Gastrocnemius medialis (tissue), 4 donors: Measurements from ENCODE around the gene ZBTB43. TPM values are rescaled to one million over a fixed set of nuclear protein-coding genes. Genes with fewer than 3 reads are reported as not detected.

ENCODE experiments used
- ATAC-seq, 2 donors: fragments of 150-250 bp; one replicate each; pipeline ENCODE4 v1.9.1; 2016
- DNase-seq, 2 donors: peaks; one replicate each; pipeline ENCODE4 v3.0.0-alpha.2; 2019
- H3K27ac ChIP-seq, 4 donors: fragments of 200-600 bp; sonication (generic); 1 replicate in 1 of 4; 2 replicates in 3 of 4; pipeline ENCODE4 v1.5.1; 2016 to 2018; ENCODE audit warnings: mild to moderate bottlenecking in 2 of 4, moderate library complexity in 1 of 4
- H3K27me3 ChIP-seq, 3 donors: fragments of 200-600 bp; sonication (generic) in 2 of 3; 1 replicate in 1 of 3; 2 replicates in 2 of 3; pipeline versions ENCODE4 v1.5.1 to v1.6.0; 2016 to 2019; ENCODE audit warnings: mild to moderate bottlenecking in 1 of 3, moderate library complexity in 1 of 3
- H3K36me3 ChIP-seq, 2 donors: fragments of 200-600 bp; sonication (generic) in 1 of 2; one replicate each; pipeline ENCODE4 v1.5.1; 2017 to 2018
- H3K4me1 ChIP-seq, 2 donors: fragments of 200-600 bp; sonication (generic) in 1 of 2; one replicate each; pipeline ENCODE4 v1.5.1; 2016 to 2017; ENCODE audit warnings: mild to moderate bottlenecking in 2 of 2
- H3K4me3 ChIP-seq, 4 donors: fragments of 200-600 bp; sonication (generic) in 3 of 4; 1 replicate in 1 of 4; 2 replicates in 3 of 4; pipeline ENCODE4 v1.5.1; 2016 to 2019; ENCODE audit warnings: mild to moderate bottlenecking in 2 of 4
- H3K9me3 ChIP-seq, 3 donors: fragments of 200-600 bp; sonication (generic) in 2 of 3; 1 replicate in 1 of 3; 2 replicates in 2 of 3; pipeline ENCODE4 v1.5.1; 2016 to 2019
- POLR2A ChIP-seq, 2 donors: fragments of 450-650 bp; IDR thresholded peaks; one replicate each; pipeline ENCODE4 v1.6.1; 2017; ENCODE audit warnings: antibody characterized with exemption in 2 of 2, mild to moderate bottlenecking in 2 of 2, moderate library complexity in 2 of 2
- in situ Hi-C, 4 donors: fragments of 200-750 bp; cut with MboI; loops; one replicate each; pipeline versions ENCODE4 v1.15.0 to v1.8.0; 2017; ENCODE audit warnings: low sequenced_read_pairs in 4 of 4
- intact Hi-C: fragments of 100-400 bp; cut with DNase I; formaldehyde crosslinking; loops from one replicate; pipeline ENCODE4 v1.15.1; 2023; ENCODE audit warnings: low total_unique reads
- total RNA-seq, 4 donors: library from RNA; depleted of rRNA; stranded (reverse); fragments of >200 nt; gene quantifications; one replicate each; pipeline versions ENCODE4 v1.1.0 to v1.2.3, GENCODE V29; 2016
- TF ChIP-seq, protein P1 (sequence below), 5 experiments: fragments of 450-650 bp in 3 of 5; fragments of 200-600 bp in 2 of 5; sonication (generic) in 2 of 5; IDR thresholded peaks in 4 of 5; conservative IDR thresholded peaks in 1 of 5; 1 replicate in 4 of 5; 2 replicates in 1 of 5; pipeline ENCODE4 v1.5.1; 2016 to 2019; ENCODE audit warnings: antibody characterized with exemption in 5 of 5, mild to moderate bottlenecking in 3 of 5, moderate library complexity in 3 of 5

The ZBTB43 gene
- total RNA-seq, 4 donors from 2014 or later = 44.9 to 65.2 (median 60.0) TPM

DNA sequence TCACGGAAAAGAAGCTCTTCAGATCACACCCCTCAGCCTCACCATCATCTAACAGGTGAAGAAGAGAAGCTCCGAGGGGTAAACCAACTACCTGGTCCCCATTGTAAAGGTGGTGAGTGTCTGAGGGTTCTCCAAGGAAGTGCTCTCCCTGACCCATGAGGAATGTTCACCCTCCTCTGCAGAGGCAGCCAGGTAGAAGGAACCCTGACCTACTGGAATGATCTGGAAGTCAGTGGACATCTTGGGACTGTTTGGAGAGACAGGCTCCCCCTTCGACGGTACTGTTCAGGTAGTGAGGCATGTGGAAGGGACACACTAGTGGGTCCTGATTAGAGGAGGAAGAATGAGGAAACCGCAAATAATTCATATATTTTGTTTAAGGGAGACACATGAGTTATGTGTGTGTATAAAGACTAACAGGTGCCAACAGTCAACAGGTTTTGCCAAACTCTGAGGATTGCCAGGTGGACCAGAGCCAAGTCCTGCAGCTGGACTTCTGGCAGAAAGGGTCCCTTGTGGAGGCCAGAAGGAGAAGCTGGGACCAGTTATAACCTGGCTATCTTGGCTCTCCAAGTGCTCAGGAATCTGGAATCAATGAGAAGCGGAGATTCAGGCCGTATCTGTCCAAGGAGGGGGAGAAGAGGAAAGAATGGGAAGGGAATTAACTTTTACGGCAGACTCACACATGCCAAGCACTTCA lies 52.6 kb downstream of the ZBTB43 start:
- no peak for DNase-seq
- Histone ChIP-seq H3K4me3 (no peak overlapping the region), H3K4me1 (peaks cover 16 to 17% of the 10 kb centered on the region in 2 donors), H3K27ac (no peak overlapping the region), H3K27me3 (no peaks in the 10 kb centered on the region), H3K36me3 (no peaks in the 10 kb centered on the region), H3K9me3 (no peaks in the 10 kb centered on the region)
- no peak for ATAC-seq
- intact Hi-C loops = no loop called here
- in situ Hi-C loops = no loop called here
- TF ChIP-seq, protein P1, sequence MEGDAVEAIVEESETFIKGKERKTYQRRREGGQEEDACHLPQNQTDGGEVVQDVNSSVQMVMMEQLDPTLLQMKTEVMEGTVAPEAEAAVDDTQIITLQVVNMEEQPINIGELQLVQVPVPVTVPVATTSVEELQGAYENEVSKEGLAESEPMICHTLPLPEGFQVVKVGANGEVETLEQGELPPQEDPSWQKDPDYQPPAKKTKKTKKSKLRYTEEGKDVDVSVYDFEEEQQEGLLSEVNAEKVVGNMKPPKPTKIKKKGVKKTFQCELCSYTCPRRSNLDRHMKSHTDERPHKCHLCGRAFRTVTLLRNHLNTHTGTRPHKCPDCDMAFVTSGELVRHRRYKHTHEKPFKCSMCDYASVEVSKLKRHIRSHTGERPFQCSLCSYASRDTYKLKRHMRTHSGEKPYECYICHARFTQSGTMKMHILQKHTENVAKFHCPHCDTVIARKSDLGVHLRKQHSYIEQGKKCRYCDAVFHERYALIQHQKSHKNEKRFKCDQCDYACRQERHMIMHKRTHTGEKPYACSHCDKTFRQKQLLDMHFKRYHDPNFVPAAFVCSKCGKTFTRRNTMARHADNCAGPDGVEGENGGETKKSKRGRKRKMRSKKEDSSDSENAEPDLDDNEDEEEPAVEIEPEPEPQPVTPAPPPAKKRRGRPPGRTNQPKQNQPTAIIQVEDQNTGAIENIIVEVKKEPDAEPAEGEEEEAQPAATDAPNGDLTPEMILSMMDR (IDR thresholded peaks at IDR 0.05 in 4 of 5, conservative IDR thresholded peaks at IDR 0.05 in 1 of 5) = no peak
- TF ChIP-seq POLR2A (IDR thresholded peaks at IDR 0.05) = no peak

DNA sequence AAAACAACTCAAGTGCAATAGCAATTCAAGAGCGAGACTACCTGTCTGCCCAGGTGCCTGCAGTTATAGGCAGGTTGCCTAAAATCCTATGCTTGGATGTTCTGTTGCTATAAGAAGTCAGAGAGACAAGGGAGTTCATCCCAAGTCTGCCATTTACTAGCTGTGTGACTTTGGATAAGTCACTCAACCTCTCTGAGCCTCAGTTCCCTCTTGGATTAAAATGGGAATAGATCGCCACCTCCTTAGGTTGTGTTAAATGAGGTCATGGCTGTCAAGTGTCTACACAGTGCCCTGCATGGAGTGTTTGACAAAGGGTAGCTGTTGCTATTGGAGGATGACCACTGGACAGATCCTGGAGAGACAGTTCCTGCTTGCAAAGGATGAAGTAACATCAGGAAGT lies 54.3 kb downstream of the ZBTB43 start:
- no peak overlapping the region for H3K4me3 ChIP-seq
- DNase-seq = no peak
- H3K36me3 ChIP-seq = no peaks in the 10 kb centered on the region
- H3K27me3 ChIP-seq = no peaks in the 10 kb centered on the region
- H3K27ac ChIP-seq = no peak overlapping the region
- no peak for ATAC-seq
- TF ChIP-seq, protein P1 (IDR thresholded peaks at IDR 0.05 in 4 of 5, conservative IDR thresholded peaks at IDR 0.05 in 1 of 5) = no peak
- TF ChIP-seq POLR2A (IDR thresholded peaks at IDR 0.05) = no peak
- in situ Hi-C loops = no loop called here
- H3K4me1 ChIP-seq = peaks cover 29 to 34% of the 10 kb centered on the region in 2 donors
- no peaks in the 10 kb centered on the region for H3K9me3 ChIP-seq
- intact Hi-C loops = no loop called here

DNA sequence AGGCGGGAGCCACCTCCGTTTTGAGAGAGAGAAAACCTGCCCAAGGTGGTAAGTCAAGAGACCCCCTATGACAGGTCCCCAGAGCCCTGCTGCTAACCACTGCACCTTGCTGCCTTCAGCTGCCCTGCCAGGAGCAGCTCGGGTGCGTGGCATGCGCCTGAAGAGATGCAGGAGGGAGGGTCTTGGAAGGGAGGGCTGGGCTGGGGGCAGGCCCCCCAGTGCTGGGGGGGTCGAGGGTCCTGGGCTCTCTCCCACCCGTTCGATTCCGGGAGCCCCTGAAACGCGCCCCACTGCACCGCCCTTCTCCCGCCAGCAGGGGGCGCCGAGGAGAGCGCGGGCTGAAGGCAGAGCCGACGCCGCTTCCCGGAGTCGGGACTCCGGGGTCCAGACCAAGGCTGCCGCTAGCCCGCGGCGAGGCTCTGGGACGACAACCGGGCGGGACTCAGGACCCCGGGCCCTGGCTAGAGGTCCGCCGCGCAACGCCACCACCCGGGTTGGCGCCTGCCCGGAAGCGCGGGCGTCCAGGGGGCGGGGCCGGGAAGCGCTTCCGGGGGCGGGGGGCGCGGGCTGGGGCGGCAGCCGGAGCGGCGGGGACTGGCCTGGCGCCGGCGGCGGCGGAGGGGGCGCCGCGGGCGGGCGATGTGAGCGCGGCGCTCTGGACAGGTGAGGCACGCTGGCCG lies 55.4 kb downstream of the ZBTB43 start, which contains the start of gene ZBTB34:
ZBTB34 (plus strand) TSS at position 563 of the 680 bp plus-strand sequence. CDS start 18,761 bp downstream, outside the sequence.
- intact Hi-C loops (loop anchor here (2.0 to 5.0 kb wide), 2 partner anchors 53 to 55 kb away; partner anchors contain the start of genes RALGPS1 and ZBTB43), in situ Hi-C loops (no loop called here)
- TF ChIP-seq, protein P1 (IDR thresholded peaks at IDR 0.05 in 4 of 5, conservative IDR thresholded peaks at IDR 0.05 in 1 of 5) = peak; percentile 99 to 100 (median 100)
- TF ChIP-seq POLR2A (IDR thresholded peaks at IDR 0.05) = no peak
- Histone ChIP-seq H3K9me3 (no peaks in the 10 kb centered on the region), H3K27me3 (no peaks in the 10 kb centered on the region), H3K27ac (peak within 1 kb of the TSS; percentile 95 to 98 (median 98)), H3K4me1 (peaks cover 40 to 44% of the 10 kb centered on the region in 2 donors), H3K4me3 (peak within 1 kb of the TSS; percentile 87 to 95 (median 90)), H3K36me3 (no peaks in the 10 kb centered on the region)
- DNase-seq = peak; percentile 40 to 54
- ATAC-seq = peak; percentile 72 to 83

DNA sequence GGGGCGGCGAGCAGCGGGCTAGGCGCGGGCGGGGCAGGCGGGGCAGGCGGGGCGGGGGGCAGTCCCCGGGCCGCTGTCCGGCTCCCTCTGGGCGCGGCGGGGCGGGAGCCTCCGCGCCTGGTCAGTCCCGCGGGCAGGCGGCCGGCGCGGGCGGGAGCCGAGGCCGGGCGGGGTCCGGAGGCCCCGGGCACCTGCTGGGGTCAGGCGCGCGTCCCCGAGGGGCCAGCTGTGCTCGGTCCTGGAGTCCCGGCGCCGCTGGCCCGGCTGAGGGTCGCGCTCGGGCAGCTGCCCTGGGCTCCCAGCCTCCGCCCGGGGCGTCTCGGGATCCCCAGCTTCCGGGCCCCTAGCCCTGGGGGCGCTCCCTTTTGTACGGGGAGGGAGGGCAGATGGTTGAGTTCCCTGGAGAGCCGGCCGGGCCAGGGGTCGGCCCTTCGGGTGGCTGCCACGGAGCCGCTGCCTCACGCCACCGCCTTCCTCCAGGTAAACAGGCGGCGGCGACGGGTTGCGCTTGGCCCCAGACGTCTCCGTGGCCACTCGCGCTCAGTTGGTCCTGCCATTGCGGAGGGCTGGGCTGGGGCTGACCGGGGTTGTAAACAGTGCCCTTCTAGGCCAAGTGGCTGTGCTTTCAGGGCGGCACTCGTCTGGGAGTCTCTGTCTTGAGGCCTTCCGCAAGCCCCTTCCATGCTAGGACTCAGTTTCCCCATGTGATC lies 56.1 kb downstream of the ZBTB43 start:
- peak; percentile 54 to 76 for TF ChIP-seq POLR2A (IDR thresholded peaks at IDR 0.05)
- TF ChIP-seq, protein P1 (IDR thresholded peaks at IDR 0.05 in 4 of 5, conservative IDR thresholded peaks at IDR 0.05 in 1 of 5) = no peak
- DNase-seq (peak in 1 of 2 donors; percentile 50), ATAC-seq (peak; percentile 49 to 71)
- Histone ChIP-seq H3K4me3 (peak overlapping the region; percentile 87 to 95 (median 90)), H3K4me1 (peaks cover 47 to 50% of the 10 kb centered on the region in 2 donors), H3K27me3 (no peaks in the 10 kb centered on the region), H3K27ac (peak overlapping the region; percentile 95 to 98 (median 97)), H3K9me3 (no peaks in the 10 kb centered on the region), H3K36me3 (no peaks in the 10 kb centered on the region)
- in situ Hi-C loops (no loop called here), intact Hi-C loops (loop anchor here (2.0 to 5.0 kb wide), 2 partner anchors 54 kb away; partner anchors contain the start of genes RALGPS1 and ZBTB43)
